ENCODE measurements around the gene RFX3.

GRCh38 chr9:3497857-3498256 is 27.9 kb downstream of the RFX3 start:
- TF ChIP-seq CTCF (IDR thresholded peaks at IDR 0.05; ENCODE audit: low read depth, low read length, poor library complexity, severe bottlenecking): no peak
- TF ChIP-seq EZH2phosphoT487 (IDR thresholded peaks at IDR 0.05; ENCODE audit: borderline replicate concordance, low read length): no peak

Data from DOHH2 (cell line).